Stomach (tissue), 9 donors: ENCODE data around the gene NUMA1. TPM values are rescaled to one million over a fixed set of nuclear protein-coding genes. Genes with fewer than 3 reads are reported as not detected.
A peak's percentile ranks its signal among the peaks of the same experiment; 100 is the strongest.

Experiments
- DNase-seq, 2 donors: peaks; one replicate each; pipeline versions ENCODE4 v3.0.0 to v3.0.0-alpha.2; 2013 to 2019
- H3K27ac ChIP-seq, 5 donors: fragments of 200-600 bp in 4 of 5; sonication (generic) in 4 of 5; one replicate each; pipeline ENCODE4 v1.5.1; 2013 to 2019; ENCODE audit warnings: mild to moderate bottlenecking in 1 of 5, moderate library complexity in 1 of 5
- H3K27me3 ChIP-seq, 3 donors: fragments of 200-600 bp; sonication (generic); one replicate each; pipeline ENCODE4 v1.5.1; 2017 to 2019; ENCODE audit warnings: mixed run types in 1 of 3
- H3K36me3 ChIP-seq, 4 donors: fragments of 200-600 bp; sonication (generic); 1 replicate in 3 of 4; 2 replicates in 1 of 4; pipeline ENCODE4 v1.5.1; 2016 to 2019
- H3K4me1 ChIP-seq, 4 donors: fragments of 200-600 bp; sonication (generic); one replicate each; pipeline ENCODE4 v1.5.1; 2016 to 2019
- H3K4me3 ChIP-seq, 4 donors: fragments of 200-600 bp; sonication (generic) in 3 of 4; one replicate each; pipeline ENCODE4 v1.5.1; 2016 to 2019; ENCODE audit warnings: mild to moderate bottlenecking in 1 of 4
- H3K9me3 ChIP-seq, 4 donors: fragments of 200-600 bp; sonication (generic); one replicate each; pipeline ENCODE4 v1.5.1; 2016 to 2019
- EP300 ChIP-seq: sonication (generic); formaldehyde crosslinking; IDR thresholded peaks from one replicate; pipeline ENCODE4 v1.6.1; 2017; ENCODE audit warnings: antibody characterized with exemption
- POLR2A ChIP-seq, 4 donors: fragments of 450-650 bp; IDR thresholded peaks; one replicate each; pipeline ENCODE4 v1.6.1; 2016; ENCODE audit warnings: antibody characterized with exemption in 4 of 4, control low read depth in 2 of 4, mild to moderate bottlenecking in 1 of 4, moderate library complexity in 1 of 4
- POLR2AphosphoS5 ChIP-seq, 3 donors: sonication (generic); formaldehyde crosslinking; IDR thresholded peaks; one replicate each; pipeline ENCODE4 v1.6.1; 2016; ENCODE audit warnings: antibody characterized with exemption in 3 of 3
- WGBS, 5 donors: extraction: QIAGEN DNeasy Blood & Tissue Kit in 3 of 5; methylation state at CpG; one replicate each; pipeline versions ENCODE4 v1.1.5 to v1.1.7; 2013 to 2018; 5-methylcytosine and 5-hydroxymethylcytosine counted together
- intact Hi-C: fragments of 100-400 bp; cut with DNase I; formaldehyde crosslinking; loops from one replicate; pipeline ENCODE4 v1.15.1; 2023; ENCODE audit warnings: low total_unique reads
- polyA plus RNA-seq, 3 donors: library from polyadenylated mRNA; stranded (reverse); fragments of 200-250 nt; gene quantifications; one replicate each; pipeline ENCODE4 v1.2.3, GENCODE V29; 2013
- total RNA-seq, 5 donors: library from RNA; depleted of rRNA; stranded (reverse); fragments of >200 nt; gene quantifications; one replicate each; pipeline versions ENCODE4 v1.1.0 to v1.2.3, GENCODE V29; 2014 to 2016
- TF ChIP-seq, protein P1 (sequence below), 7 experiments: fragments of 450-650 bp in 4 of 7; fragments of 200-600 bp in 3 of 7; sonication (generic) in 3 of 7; IDR thresholded peaks; one replicate each; pipeline ENCODE4 v1.5.1; 2016 to 2019; ENCODE audit warnings: antibody characterized with exemption in 7 of 7, control low read depth in 2 of 7, mild to moderate bottlenecking in 1 of 7
- donor health status: healthy with polysubstance abuse.
- donor health status: Bipolar disorder and iron deficiency.
- donor health status: healthy.

The NUMA1 gene
- total and polyA plus RNA-seq, 8 donors = 84.2 to 619 (median 182) TPM

- Histone ChIP-seq H3K9me3 (no peaks in the 10 kb centered on the region), H3K27ac (peak overlapping the region in 2 of 5 donors; percentile 70 to 80), H3K27me3 (no peaks in the 10 kb centered on the region), H3K36me3 (peaks cover 55 to 80% (median 77%) of the 10 kb centered on the region in 4 donors), H3K4me3 (no peak overlapping the region), H3K4me1 (peaks cover 15 to 72% (median 37%) of the 10 kb centered on the region in 4 donors)
- TF ChIP-seq, protein P1, sequence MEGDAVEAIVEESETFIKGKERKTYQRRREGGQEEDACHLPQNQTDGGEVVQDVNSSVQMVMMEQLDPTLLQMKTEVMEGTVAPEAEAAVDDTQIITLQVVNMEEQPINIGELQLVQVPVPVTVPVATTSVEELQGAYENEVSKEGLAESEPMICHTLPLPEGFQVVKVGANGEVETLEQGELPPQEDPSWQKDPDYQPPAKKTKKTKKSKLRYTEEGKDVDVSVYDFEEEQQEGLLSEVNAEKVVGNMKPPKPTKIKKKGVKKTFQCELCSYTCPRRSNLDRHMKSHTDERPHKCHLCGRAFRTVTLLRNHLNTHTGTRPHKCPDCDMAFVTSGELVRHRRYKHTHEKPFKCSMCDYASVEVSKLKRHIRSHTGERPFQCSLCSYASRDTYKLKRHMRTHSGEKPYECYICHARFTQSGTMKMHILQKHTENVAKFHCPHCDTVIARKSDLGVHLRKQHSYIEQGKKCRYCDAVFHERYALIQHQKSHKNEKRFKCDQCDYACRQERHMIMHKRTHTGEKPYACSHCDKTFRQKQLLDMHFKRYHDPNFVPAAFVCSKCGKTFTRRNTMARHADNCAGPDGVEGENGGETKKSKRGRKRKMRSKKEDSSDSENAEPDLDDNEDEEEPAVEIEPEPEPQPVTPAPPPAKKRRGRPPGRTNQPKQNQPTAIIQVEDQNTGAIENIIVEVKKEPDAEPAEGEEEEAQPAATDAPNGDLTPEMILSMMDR (IDR thresholded peaks at IDR 0.05) = no peak
- TF ChIP-seq POLR2A (IDR thresholded peaks at IDR 0.05) = no peak
- no peak for TF ChIP-seq POLR2AphosphoS5 (IDR thresholded peaks at IDR 0.05)
- no peak for TF ChIP-seq EP300
- 78 to 83% (median 81%) methylated on average over 12 of the region's 12 CpGs for WGBS, 5 donors
- intact Hi-C loops = no loop called here
- no peak for DNase-seq
Observed at GRCh38 chr11:72002841-72003775, 77.2 kb downstream of the NUMA1 start.

DNA sequence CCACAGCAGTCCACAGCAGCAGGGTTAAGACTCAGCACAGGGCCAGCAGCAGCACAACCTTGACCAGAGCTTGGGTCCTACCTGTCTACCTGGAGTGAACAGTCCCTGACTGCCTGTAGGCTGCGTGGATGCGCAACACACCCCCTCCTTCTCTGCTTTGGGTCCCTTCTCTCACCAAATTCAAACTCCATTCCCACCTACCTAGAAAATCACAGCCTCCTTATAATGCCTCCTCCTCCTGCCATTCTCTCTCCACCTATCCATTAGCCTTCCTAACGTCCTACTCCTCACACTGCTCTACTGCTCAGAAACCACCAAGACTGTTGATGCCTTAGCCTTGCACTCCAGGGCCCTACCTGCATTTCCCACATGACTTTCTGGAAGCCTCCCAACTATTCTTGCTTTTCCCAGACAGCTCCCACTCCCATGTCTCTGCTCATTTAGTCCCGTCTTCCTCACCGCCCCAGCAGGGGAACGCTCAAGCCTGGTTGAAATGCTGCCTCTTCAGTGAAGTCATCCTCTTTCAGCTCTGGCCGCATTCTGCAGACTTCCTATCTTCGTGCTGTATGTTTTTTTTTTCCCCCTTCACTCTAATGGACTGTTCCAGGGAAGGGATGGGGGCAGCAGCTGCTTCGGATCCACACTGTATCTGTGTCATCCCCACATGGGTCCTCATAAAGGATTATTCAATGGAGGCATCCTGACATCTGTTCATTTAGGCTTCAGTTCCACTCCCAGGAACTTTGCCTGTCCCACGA is 78.3 kb downstream of the NUMA1 start:
- TF ChIP-seq POLR2A (IDR thresholded peaks at IDR 0.05) (no peak), POLR2AphosphoS5 (IDR thresholded peaks at IDR 0.05) (no peak), EP300 (no peak)
- TF ChIP-seq, protein P1 (IDR thresholded peaks at IDR 0.05) = no peak
- no peaks in the 10 kb centered on the region for H3K27me3 ChIP-seq
- WGBS, 5 donors = 55 to 64% (median 60%) methylated on average over 10 of the region's 10 CpGs
- peaks cover 15 to 72% (median 37%) of the 10 kb centered on the region in 4 donors for H3K4me1 ChIP-seq
- peaks cover 44 to 69% (median 66%) of the 10 kb centered on the region in 4 donors for H3K36me3 ChIP-seq
- no peaks in the 10 kb centered on the region for H3K9me3 ChIP-seq
- no peak overlapping the region for H3K4me3 ChIP-seq
- intact Hi-C loops = no loop called here
- H3K27ac ChIP-seq = peak overlapping the region in 3 of 5 donors; percentile 70 to 88 (median 80)
- peak in 1 of 2 donors; percentile 64 for DNase-seq

GRCh38 chr11:72001285-72001684 is 79.1 kb downstream of the NUMA1 start:
- no peak overlapping the region for H3K4me3 ChIP-seq
- peaks cover 37 to 65% (median 62%) of the 10 kb centered on the region in 4 donors for H3K36me3 ChIP-seq
- H3K9me3 ChIP-seq = no peaks in the 10 kb centered on the region
- no peaks in the 10 kb centered on the region for H3K27me3 ChIP-seq
- intact Hi-C loops = no loop called here
- peaks cover 15 to 72% (median 37%) of the 10 kb centered on the region in 4 donors for H3K4me1 ChIP-seq
- no peak for DNase-seq
- TF ChIP-seq, protein P1 (IDR thresholded peaks at IDR 0.05) = no peak
- TF ChIP-seq POLR2AphosphoS5 (IDR thresholded peaks at IDR 0.05) (no peak), POLR2A (IDR thresholded peaks at IDR 0.05) (no peak), EP300 (no peak)
- H3K27ac ChIP-seq = peak overlapping the region in 3 of 5 donors; percentile 70 to 88 (median 80)
- WGBS, 5 donors = 68 to 82% (median 75%) methylated on average over 11 of the region's 11 CpGs

DNA sequence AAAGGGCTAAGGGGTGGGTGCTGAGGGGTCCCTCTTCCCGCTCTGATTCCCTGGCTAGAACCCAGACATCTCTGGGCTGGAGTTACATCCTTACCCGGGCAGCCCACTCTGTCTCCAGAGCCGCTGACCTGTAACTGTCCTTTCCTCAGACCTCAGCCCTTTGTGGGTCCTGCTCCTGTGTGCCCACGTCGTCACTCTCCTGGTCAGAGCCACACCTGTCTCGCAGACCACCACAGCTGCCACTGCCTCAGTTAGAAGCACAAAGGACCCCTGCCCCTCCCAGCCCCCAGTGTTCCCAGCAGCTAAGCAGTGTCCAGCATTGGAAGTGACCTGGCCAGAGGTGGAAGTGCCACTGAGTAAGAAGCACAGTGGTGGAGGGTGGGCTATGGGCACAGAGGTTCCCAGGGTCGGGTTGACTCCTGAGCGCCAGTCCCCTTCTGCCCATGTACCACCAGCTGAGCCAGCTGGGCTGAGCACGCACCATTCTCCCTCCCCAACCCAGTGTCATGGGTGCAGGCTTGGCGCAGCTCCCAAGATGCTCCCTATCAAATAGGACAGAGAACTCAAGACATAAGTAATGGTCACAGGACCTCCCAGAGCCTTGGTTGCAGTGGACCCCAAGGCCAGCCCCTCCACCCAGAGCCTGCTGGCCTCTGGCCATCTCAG is 80.0 kb downstream of the NUMA1 start:
- peak overlapping the region in 4 of 5 donors; percentile 70 to 88 (median 75) for H3K27ac ChIP-seq
- peaks cover 15 to 66% (median 34%) of the 10 kb centered on the region in 4 donors for H3K4me1 ChIP-seq
- peak overlapping the region in 1 of 4 donors; percentile 44 for H3K4me3 ChIP-seq
- no peaks in the 10 kb centered on the region for H3K9me3 ChIP-seq
- TF ChIP-seq POLR2A (IDR thresholded peaks at IDR 0.05) = no peak
- TF ChIP-seq, protein P1 (IDR thresholded peaks at IDR 0.05) = no peak
- TF ChIP-seq POLR2AphosphoS5 (IDR thresholded peaks at IDR 0.05) = no peak
- intact Hi-C loops = no loop called here
- no peak for DNase-seq
- no peaks in the 10 kb centered on the region for H3K27me3 ChIP-seq
- peaks cover 27 to 65% (median 61%) of the 10 kb centered on the region in 4 donors for H3K36me3 ChIP-seq
- WGBS, 5 donors = 85 to 89% (median 87%) methylated on average over 10 of the region's 10 CpGs
